ENCODE measurements around the gene CHD5.
A peak's percentile ranks its signal among the peaks of the same experiment; 100 is the strongest.
"Not testable (repeated sequence)": the region's sequence is repeated elsewhere in the genome, so short reads cannot be mapped to it uniquely, and the experiment has no call there.

CHD5 gene

DNA sequence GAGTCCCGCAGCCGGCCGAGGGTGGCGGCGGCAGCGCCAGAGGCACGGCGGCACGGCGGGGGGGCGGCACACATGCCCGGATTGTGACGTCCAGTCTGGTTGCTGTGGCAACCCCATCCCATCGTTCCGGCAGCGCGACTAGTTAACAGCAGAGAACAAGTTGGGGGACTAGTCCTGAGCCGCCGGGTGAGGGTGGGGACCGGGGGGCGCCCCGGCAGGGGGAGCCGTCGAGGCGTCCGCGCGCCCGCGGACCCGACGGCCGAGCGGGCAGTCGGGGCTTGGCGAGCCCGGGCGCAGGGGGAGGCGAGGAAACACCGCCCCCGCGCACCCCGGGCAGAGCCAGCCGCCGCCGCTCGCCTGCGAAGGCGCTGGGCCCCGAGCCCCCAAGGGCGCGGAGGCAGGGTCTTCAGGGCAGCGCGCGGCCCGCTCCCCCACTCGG, at the start of gene CHD5:
TSS of gene CHD5 (minus strand) at position 54 of the 439 bp plus-strand sequence. CDS start 298 bp downstream, outside the sequence.
- peak in 1 of 14 donors; percentile 55 for DNase-seq

DNA sequence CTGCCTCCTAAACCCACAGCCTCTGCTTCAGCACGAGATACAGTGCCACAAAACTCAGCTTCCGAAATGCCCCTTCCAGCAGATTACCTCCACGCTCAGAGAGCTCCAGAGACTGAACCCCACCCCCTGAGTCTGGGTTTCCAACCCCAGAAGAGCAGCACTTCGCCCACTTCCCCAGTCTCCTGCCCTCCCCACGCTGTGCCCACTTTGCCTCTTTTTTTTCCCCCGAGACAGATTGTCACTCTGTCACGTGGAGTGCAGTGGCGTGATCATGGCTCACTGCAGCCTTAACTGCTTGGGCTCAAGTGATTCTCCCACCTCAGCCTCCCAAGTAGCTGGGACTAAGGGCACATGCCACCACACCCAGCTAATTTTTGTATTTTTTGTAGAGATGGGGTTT, 45.5 kb upstream of the CHD5 start:
- DNase-seq: no peak

DNA sequence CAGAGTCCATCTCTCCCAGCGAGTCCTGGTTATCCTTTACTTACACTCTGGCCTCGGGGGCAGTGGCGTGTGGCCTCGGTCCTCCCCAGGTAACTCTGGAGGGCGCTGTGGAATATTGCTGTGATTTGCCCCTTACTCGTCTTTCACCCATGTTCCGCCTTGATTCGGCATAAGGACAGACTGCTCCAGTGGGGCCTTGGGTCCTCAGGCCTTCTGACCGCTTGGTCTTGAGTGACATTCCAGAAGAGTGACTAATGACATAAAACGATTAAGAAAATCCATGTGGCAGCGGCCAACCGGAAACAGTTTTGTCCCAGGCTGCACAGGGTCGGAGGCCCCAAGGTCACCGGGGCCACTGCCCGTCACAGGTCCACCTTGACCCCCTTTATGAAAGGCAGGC, 44.6 kb upstream of the CHD5 start:
- DNase-seq: no peak

DNA sequence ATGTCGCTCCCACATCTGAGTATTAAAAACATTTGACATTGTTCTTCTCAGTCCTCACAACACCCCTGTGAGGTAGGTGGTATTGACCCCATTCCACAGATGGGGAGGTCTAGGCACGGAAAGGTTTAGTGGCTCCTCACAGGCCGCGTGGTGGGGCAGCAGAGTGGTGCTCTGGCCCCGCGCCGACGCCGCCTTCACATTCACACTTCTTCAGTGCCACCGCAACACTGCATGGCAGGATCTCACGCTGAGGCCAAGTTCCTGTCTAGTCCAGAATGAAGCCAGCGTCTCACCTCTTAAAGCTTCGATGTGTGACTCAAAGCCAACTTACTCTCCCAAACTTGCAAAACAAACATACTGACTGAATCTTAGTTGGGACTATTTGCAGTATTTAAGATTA, 43.5 kb upstream of the CHD5 start:
- no peak for DNase-seq

DNA sequence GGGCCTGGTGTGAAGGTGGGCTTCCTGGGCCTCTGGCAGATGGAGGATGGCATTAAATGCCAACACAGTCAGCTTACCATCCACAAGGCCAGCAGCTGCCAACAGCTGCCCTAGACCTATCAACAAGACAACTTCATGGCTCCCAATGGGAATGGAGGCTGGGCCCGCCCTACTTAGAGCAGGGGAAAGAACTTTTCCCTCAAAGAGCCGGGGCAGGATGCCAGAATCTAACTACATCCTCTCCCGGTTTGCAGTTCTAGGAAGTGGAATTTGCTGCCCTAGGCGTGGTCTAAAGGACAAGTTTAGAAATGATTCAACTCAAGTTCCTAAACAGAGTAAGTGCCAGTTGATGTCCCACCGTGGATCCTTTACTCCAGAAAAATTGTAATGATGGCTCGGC, 42.5 kb upstream of the CHD5 start:
- no peak for DNase-seq

DNA sequence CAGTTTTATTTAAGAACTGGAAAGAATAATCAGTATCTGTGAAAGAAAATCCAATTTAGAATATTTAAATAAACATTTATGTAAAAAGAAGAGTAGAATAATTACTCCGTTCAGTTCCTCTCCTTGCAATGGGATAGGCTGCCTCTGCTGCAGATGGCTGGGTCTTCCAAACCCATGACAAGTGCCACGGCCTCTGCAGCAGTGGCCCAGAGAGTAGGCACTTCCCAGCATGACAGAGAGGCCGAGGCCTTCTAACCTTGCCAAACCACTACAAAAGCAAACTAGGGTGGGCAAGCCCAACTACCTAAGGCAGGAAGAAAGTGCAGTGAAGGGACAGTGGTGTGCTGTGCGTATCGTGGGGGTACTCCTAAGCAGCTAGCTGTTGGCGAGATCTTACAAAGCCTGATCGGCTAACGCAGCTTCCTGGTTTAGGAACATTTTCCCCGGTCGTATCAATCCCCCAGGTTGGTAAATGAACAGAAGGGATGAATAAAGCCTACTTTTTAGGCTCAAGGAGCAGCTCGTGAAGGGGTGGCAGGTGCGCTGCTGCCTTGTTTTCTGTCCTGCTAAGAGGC, 41.2 kb upstream of the CHD5 start:
- no peak for DNase-seq

DNA sequence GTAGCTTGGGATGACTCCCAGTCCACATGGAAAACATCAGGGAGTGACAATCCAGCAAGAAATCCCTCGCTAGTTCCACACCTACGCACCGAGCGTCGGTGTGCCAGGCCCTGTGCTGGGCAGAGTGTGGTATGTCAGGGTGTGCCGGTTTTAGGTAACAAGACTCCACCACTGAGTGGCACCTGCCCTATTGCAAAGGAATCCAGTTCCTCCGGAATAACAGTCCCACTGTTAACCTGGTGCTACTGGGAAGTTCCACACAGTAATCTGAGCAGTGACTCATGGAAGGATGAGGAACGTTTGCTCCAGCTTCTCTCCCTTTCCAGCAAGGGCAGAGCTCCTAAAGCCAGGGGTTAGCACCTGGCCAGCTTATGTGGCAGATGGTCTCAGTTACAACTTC, 40.1 kb upstream of the CHD5 start:
- DNase-seq: no peak

DNA sequence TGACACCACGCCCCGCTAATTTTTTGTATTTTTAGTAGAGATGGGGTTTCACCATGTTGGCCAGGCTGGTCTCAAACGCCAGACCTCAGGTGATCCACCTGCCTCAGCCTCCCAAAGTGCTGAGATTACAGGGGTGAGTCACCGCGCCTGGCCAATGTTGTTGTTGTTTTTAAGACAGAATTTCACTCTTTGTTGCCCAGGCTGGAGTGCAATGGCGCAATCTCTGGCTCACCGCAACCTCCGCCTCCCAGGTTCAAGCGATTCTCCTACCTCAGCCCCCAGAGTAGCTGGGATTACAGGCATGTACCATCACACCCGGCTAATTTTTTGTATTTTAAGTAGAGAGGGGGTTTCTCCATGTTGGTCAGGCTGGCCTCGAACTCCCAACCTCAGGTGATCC, 39.5 kb upstream of the CHD5 start:
- DNase-seq: not testable (repeated sequence)

DNA sequence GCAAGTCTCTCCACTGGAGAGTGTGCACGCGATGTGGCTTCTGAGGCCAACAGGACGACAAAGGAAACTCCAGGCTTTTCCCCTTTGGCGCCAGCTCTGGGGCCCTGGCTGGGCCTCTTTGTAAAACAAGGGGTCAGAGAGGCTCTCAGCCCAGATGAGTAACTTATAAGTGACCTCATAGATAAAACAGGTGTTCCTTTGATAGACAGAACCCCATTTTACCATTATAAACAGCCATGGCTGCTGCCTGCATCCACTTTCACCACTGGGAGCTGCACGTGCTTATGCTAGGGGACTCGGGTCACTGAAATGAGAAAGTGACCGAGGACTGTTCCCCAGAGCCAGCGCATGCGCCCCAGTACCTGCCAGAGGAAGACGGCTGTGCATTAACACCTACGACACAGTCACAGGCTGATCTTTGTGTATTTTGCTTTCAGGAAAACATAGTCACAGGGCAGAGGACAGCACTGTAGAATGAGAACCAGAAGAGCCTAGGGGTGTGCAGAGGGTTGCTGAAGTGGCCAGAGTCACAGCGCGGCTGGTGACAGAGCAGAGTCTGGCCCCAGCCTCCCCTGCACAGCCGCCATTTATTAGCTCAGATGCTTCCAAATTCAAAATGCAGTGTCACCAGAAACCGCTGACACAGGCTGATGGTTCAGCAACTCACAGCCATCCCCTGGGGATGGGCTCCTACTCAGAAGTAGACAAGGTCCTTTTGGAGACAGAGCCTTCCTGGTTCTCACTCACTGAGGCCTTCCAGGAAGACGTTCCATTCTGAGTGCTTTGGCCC, 38.4 kb upstream of the CHD5 start:
- no peak for DNase-seq

DNA sequence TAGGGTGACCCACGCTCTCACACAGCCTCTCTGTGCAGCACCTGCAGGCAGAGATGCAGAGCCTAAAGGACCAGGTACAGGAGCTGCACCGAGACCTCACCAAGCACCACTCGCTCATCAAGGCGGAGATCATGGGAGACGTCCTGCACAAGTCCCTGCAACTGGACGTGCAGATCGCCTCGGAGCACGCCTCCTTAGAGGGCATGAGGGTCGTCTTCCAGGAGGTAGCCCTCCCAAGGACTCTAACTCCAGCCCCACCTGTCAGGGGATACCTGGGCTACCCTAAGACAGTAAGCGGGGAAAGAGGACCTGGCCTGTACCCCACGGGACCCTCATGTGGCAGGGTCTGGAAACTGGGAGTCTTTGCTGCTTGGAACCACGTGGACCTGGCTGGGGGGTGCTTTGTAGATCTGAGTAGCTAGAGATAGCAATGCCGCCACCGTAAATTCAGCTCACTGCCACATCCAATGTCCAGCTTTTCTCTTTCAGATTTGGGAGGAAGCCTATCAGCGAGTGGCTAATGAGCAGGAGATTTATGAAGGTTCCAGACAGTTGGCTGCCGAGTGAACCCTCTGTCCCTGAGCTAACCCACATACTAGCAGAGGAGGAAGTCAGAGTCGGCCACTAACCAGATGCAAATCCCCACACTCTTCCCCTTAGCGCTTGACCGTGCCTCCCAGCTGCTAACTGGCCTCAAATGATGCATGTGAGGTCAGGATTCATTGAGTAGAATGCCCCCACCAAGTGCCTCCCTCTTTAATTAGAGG, 32.3 kb upstream of the CHD5 start:
- DNase-seq: no peak

DNA sequence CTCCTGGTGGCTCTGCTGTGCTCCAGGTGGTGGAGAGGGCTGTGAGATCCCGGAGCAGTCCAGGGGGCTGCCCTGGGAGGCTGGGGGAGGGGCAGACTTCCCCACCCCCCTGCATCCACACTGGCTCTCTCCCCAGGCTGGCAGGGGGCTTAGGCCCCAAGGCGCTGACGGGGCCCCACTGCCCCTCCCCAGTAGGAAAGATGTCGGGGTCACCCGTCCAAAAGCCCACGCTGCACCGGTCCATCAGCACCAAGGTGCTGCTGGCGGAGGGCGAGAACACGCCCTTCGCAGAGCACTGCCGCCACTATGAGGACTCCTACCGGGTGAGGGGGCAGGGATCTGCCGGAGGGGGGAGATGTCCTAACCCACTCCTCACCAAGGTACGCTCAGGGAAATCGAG, 31.6 kb upstream of the CHD5 start:
- DNase-seq: no peak

DNA sequence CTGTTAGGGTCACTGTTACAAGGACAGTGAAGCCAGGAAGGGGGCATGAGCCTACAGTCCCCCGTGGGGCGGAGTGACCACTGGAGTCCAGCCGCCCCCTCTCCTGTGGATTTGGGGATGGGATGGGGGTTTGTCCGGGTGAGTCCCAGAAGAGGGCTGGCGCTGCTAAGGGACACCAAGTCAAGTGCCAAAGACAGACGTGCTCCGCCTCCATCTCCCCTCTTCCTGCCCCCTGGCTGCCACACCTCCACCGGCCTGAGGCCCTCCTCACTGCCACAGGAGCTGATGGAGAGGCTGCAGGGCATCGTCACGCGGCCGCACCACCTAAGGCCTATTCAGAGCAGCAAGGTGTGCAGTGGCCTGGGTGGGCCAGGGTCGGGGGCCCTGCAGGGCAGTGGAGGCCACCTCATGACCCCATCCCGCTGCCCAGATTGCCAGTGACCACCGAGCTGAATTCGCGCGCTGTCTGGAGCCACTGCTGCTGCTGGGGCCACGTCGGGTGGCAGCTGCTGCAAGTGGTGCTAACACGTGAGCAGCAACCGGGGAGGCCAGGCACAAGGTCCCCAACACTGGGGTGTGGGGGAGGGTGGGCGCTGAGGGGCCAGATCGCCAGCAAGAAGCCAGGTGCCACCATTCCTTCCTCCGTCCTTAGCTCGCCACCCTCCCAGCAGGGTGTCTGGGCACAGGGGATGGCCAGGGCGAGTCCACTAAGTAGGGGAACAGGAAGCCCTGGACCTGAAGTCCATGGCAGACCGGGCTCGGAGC, 30.7 kb upstream of the CHD5 start:
- DNase-seq: no peak

DNA sequence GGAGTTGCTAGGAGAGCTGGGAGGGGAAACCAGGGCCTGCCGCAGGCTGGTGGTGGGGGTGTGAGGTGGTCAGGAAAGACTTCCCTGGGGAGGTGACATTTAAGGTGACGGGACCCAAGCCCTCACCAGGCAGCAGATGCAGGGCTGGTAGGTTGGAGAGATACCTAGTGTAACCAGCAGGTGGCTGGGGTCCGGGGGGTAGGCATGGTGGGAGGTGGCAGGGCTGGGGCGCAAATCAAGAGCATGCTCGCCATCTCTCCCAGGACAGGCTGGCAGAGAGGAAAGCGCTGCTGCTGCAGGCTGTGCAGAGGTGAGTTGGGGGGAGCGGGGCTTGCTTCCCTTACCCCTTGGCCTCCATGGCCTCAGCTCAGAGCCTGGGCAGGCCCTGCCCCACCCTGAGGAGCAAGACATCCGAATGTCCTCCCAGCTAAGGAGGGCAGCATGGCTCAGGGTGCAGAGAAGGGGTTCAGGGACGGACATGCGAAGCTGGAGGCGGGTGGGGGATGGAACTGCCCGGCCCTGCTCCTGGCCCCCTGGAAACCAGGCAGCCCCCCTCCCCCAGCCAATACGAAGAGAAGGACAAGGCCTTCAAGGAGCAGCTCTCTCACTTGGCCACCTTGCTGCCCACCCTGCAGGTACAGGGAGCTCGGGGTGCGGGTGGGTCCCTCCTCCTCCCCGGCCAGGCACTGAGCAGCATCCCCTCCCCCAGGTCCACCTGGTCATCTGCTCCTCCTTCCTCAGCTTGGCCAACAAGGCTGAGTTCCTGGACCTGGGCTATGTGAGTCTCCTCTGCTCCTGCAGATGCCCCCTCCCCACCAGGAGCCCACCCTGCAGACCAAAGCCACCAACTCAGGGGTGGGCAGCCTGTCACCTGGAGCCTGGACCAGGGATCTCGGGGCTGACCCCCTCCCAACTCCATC, 29.8 kb upstream of the CHD5 start:
- DNase-seq: no peak

DNA sequence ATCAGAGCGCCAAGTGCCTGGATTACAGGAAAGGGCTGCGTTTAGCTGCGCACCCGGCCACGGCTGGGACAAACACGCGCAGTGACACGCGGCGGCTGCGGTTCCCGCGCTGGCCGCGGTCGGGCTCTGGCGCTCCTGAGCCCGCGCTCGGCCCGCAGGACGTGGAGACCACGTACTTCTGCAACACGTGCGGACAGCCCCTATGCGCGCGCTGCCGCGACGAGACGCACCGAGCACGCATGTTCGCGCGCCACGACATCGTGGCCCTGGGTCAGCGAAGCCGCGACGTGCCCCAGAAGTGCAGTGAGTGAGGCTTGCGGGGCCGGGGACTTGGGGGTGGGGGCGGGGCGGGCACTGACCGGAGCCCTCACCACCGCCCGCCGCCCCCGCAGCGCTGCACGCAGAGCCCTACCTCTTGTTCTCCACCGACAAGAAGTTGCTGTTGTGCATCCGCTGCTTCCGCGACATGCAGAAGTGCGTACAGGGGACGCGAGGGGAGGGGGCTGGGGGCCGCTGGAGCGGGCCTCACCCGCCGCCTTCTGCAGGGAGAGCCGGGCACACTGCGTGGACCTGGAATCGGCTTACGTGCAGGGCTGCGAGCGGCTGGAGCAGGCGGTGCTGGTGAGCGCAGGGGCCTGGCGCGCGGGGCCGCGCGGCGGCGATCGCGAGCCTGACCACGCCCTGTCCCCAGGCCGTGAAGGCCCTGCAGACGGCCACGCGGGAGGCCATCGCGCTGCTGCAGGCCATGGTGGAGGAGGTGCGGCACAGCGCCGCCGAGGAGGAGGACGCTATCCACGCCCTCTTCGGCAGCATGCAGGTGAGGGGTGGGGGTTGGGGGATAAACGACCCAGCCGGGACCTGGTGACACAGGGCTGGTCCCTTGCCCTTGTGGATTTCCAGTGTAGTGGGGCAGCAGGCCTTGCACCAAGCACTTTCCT, 28.9 kb upstream of the CHD5 start:
- peak in 4 of 14 donors; percentile 14 to 51 (median 30) for DNase-seq

DNA sequence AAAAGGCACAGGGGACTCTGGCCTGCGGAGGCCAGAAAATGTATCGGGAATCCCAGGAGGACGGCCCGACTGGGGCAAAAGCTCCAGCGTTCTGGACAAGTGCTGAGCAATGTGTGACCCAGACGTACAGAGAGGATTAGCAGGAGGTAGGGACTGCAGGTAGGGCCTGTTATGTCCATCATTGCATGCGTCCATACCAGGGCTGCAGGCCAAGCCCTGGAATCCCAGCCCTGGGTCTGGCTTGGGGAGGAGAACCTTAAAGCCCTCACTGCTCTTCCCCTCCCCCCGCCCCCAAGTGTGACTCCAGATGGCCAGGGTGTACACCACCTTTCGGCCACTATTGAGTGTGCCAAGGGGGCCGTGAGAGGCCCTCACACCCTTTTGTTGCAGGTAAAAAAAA, 27.8 kb upstream of the CHD5 start:
- DNase-seq: peak in 1 of 14 donors; percentile 20

DNA sequence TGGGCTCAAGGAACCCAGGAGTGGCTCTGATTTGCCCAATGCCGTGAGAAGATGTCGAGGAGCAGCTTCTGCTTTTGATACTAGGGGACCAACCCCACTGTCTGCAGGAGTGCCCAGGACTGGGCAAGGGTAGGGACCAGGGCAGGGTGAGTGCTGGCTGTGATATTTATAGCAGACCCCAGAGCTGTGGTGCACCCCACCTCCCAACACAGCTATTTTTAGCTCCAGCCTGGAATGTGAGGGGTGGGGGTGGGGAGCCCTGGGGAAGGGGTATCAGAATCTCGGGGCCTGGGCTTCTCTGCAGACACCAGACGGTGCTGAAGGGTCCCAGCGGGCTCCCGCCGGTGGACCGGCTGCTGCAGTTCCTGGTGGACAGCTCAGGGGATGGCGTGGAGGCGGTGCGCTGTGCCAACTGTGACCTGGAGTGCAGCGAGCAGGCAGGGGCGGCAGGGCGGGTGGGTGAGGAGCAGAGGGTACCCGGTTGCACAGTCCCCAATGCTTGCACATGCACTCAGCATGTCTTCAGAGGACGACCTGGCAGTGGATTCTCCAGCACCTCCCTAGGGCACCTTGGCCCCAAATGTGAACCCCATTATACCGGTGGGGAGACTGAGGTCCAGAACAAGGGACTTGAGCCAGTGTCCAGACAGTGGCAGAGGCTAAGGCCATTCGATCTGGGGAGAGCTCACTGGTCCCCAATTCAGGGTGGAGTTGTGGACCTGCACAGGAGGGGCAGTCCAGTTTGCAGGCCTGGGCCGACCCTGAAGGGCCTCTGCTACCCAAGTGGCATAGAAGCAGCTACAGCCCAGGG, 27.2 kb upstream of the CHD5 start:
- no peak for DNase-seq

DNA sequence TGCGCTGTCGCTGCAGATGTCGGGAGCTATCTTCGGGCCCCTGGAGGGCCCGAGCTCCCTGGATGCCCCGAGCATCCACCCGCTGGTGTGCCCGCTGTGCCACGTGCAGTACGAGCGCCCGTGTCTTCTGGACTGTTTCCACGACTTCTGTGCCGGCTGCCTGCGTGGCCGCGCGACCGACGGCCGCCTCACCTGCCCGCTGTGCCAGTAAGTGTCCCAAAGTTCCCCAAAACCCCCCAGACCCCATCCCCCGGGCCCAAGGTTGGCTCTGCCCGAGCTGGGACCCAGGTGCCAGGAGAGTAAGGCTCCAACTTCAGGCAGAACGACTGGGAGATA, 26.4 kb upstream of the CHD5 start:
- DNase-seq: peak in 1 of 14 donors; percentile 26

DNA sequence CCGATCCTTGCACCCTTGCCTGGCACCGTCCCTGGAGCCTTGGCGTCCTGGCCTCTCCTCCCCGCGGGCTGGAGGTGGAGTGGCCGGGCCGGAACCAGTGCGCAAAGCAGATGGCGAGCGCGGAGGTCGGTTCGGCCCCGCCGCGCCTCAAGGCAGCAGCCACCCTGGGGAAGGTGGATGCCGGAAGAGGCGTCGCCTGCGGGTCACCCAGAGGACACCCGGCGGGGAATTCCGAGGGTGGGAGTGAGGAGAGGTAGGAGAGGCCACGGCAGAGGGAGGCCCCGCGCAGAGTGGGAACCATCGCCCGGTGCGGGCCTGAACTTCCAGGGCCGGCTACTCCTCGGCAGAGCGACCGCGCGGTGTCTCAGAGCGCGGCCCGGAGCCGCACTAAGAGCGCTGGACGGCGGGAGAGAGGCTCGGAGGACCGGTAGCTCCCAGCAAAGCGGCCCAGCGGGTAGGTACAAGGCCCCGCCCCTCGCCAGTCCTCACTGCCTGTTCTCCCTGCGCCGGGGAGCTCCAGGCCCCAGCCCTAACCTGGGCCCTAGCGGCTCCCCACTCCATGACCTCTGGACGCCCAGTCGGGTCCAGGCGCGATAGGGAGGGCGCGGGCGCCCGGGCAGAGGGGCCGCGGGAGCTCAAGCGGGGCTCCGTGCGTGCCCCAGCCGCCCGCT, 25.9 kb upstream of the CHD5 start, which contains the start of gene RNF207:
TSS of gene RNF207 (plus strand) at position 271 of the 671 bp plus-strand sequence. CDS start 417 bp downstream, outside the sequence.
- peak in 1 of 14 donors; percentile 58 for DNase-seq

DNA sequence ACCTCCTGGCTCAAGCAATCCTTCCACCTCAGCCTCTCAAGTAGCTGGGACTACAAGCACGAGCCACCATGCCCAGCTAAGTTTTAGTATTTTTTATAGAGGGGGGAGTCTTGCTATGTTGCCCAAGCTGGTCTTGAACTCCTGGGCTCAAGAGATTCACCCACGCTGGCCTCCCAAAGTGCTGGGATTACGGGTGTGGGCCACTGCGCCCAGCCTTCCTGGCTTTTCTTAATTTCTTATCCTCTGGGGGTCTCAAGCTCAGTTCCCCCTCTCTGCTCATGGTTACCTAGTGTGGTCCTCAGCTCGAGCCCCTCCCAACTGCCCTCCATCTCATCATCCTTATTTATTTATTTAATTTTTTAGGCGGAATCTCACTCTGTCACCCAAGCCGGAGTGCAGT, 22.1 kb upstream of the CHD5 start:
- no peak for DNase-seq
